GM19395 (cell line): ENCODE measurements around the gene RRP1B.

Experiments
- ATAC-seq: cut with Tn5 transposase; IDR thresholded peaks from one replicate; pipeline ENCODE4 v1.9.1; 2021; ENCODE audit warnings: mild to moderate bottlenecking, moderate library complexity; ENCODE audit not compliant: unreplicated experiment

Gene RRP1B

GRCh38 chr21:43720539-43721166, 61.3 kb downstream of the RRP1B start:
- ATAC-seq: no peak

- ATAC-seq: no peak
Measured at GRCh38 chr21:43721206-43721605, 61.8 kb downstream of the RRP1B start.

- ATAC-seq: no peak
Measured at GRCh38 chr21:43721939-43722338, 62.6 kb downstream of the RRP1B start.

GRCh38 chr21:43723648-43724047, 64.3 kb downstream of the RRP1B start:
- ATAC-seq: no peak

GRCh38 chr21:43726686-43727518, 67.5 kb downstream of the RRP1B start:
- ATAC-seq: no peak

GRCh38 chr21:43727519-43728153, 68.3 kb downstream of the RRP1B start:
- no peak for ATAC-seq

GRCh38 chr21:43728154-43728466, 68.8 kb downstream of the RRP1B start:
- peak; percentile 15 for ATAC-seq

GRCh38 chr21:43728467-43729390, 69.4 kb downstream of the RRP1B start:
- peak; percentile 77 for ATAC-seq

- no peak for ATAC-seq
Measured at GRCh38 chr21:43731476-43731875, 72.1 kb downstream of the RRP1B start.

- no peak for ATAC-seq
Measured at GRCh38 chr21:43731891-43732711, 72.7 kb downstream of the RRP1B start.

- no peak for ATAC-seq
Measured at GRCh38 chr21:43733060-43733459, 73.7 kb downstream of the RRP1B start.

GRCh38 chr21:43733529-43734071, 74.2 kb downstream of the RRP1B start:
- no peak for ATAC-seq

GRCh38 chr21:43734131-43734927, 75.0 kb downstream of the RRP1B start:
- ATAC-seq: no peak

- no peak for ATAC-seq
Measured at GRCh38 chr21:43734928-43735229, 75.5 kb downstream of the RRP1B start.

- ATAC-seq: no peak
Measured at GRCh38 chr21:43735236-43736091, 76.1 kb downstream of the RRP1B start.

- ATAC-seq: no peak
Measured at GRCh38 chr21:43736224-43736883, 77.0 kb downstream of the RRP1B start.

GRCh38 chr21:43737158-43737950, 78.0 kb downstream of the RRP1B start:
- ATAC-seq: no peak
